Keratinocyte (primary cell): ENCODE results near the gene ARSI. TPM values are rescaled to one million over a fixed set of nuclear protein-coding genes. Genes with fewer than 3 reads are reported as not detected.

Experiments
- DNase-seq: peaks from one replicate; pipeline ENCODE4 v3.0.0-alpha.2; 2011; ENCODE audit warnings: low read depth, missing footprints, low spot score
- FAIRE-seq: peaks from 2 replicates; lab custom pipeline; 2011; peaks lifted over from hg19 to GRCh38; lab: Jason Lieb, UNC
- H2AFZ ChIP-seq: 2 replicates; pipeline ENCODE4 v1.6.0; 2012; ENCODE audit warnings: low read length, control low read depth, inconsistent platforms; ENCODE audit not compliant: control insufficient read depth
- H3K27ac ChIP-seq: 2 replicates; pipeline ENCODE4 v1.5.1; 2011; ENCODE audit warnings: low read length; ENCODE audit not compliant: control insufficient read depth, insufficient read depth
- H3K27me3 ChIP-seq: 3 replicates; pipeline ENCODE4 v1.6.0; 2011; ENCODE audit warnings: low read length; ENCODE audit not compliant: control insufficient read depth, insufficient read depth; ENCODE audit errors: extremely low read depth
- H3K36me3 ChIP-seq, 2 experiments: 2 replicates in 1 of 2; 3 replicates in 1 of 2; pipeline ENCODE4 v1.5.1; 2011; ENCODE audit warnings: low read length in 2 of 2, mild to moderate bottlenecking in 1 of 2; ENCODE audit not compliant: control insufficient read depth in 2 of 2, insufficient read depth in 2 of 2; ENCODE audit errors: extremely low read depth in 1 of 2
- H3K4me1 ChIP-seq: 3 replicates; pipeline ENCODE4 v1.5.1; 2011; ENCODE audit warnings: low read length; ENCODE audit not compliant: control insufficient read depth, insufficient read depth; ENCODE audit errors: extremely low read depth
- H3K4me2 ChIP-seq: 3 replicates; pipeline ENCODE4 v1.6.0; 2011; ENCODE audit warnings: low read depth, low read length; ENCODE audit not compliant: control insufficient read depth, insufficient read depth; ENCODE audit errors: extremely low read depth
- H3K4me3 ChIP-seq, 3 experiments: fragments of 200-600 bp in 1 of 3; sonication (generic) in 1 of 3; 2 replicates in 2 of 3; 3 replicates in 1 of 3; pipeline ENCODE4 v1.5.1; 2011 to 2016; ENCODE audit warnings: low read length in 3 of 3, mild to moderate bottlenecking in 3 of 3, control low read depth in 2 of 3, inconsistent platforms in 1 of 3, low read depth in 1 of 3, mixed read lengths in 1 of 3, mixed run types in 1 of 3, moderate library complexity in 1 of 3; ENCODE audit not compliant: control insufficient read depth in 2 of 3, insufficient read depth in 2 of 3; ENCODE audit errors: extremely low read depth in 1 of 3
- H3K79me2 ChIP-seq: 2 replicates; pipeline ENCODE4 v1.6.0; 2012; ENCODE audit warnings: low read length; ENCODE audit not compliant: control insufficient read depth, insufficient read depth
- H3K9ac ChIP-seq: 3 replicates; pipeline ENCODE4 v1.6.0; 2011; ENCODE audit warnings: low read length; ENCODE audit not compliant: control insufficient read depth, insufficient read depth; ENCODE audit errors: extremely low read depth
- H3K9me1 ChIP-seq: 3 replicates; pipeline ENCODE4 v1.6.0; 2011; ENCODE audit warnings: low read length; ENCODE audit not compliant: control insufficient read depth, insufficient read depth; ENCODE audit errors: extremely low read depth
- H3K9me3 ChIP-seq: 2 replicates; pipeline ENCODE4 v1.5.1; 2012; ENCODE audit warnings: low read depth, low read length; ENCODE audit not compliant: control insufficient read depth
- H4K20me1 ChIP-seq: 3 replicates; pipeline ENCODE4 v1.6.0; 2011; ENCODE audit warnings: low read length; ENCODE audit not compliant: control insufficient read depth, insufficient read depth; ENCODE audit errors: extremely low read depth
- CTCF ChIP-seq, 3 experiments: IDR thresholded peaks in 1 of 3; conservative IDR thresholded peaks in 1 of 3; optimal IDR thresholded peaks in 1 of 3; 2 replicates in 2 of 3; 3 replicates in 1 of 3; pipeline versions ENCODE3 to v1.5.1; 2011; ENCODE audit warnings: low read length in 3 of 3, mild to moderate bottlenecking in 3 of 3, moderate library complexity in 2 of 3, control low read depth in 1 of 3, inconsistent platforms in 1 of 3; ENCODE audit not compliant: insufficient read depth in 2 of 3; ENCODE audit errors: extremely low read depth in 1 of 3
- EZH2 ChIP-seq: IDR thresholded peaks from one replicate; pipeline ENCODE4 v1.6.1; 2012; ENCODE audit warnings: inconsistent platforms, mild to moderate bottlenecking, low read length, moderate library complexity
- dilution Hi-C: fragments of 300-500 bp; cut with MboI; formaldehyde crosslinking; loops from one replicate; pipeline ENCODE4 v1.7.0; 2020; ENCODE audit warnings: low sequenced_read_pairs; ENCODE audit not compliant: extremely low pct_ligation_motif_present
- polyA plus RNA-seq, 5 experiments: library from polyadenylated mRNA; depleted of rRNA in 3 of 5; stranded (reverse) in 3 of 5; stranded (forward) in 1 of 5; unstranded in 1 of 5; fragments of >200 nt; gene quantifications; 1 replicate in 1 of 5; 2 replicates in 3 of 5; 3 replicates in 1 of 5; pipeline versions ENCODE4 v1.2.1 to v1.2.3, GENCODE V29; 2011 to 2012; ENCODE audit warnings: missing spikeins in 2 of 5, low read depth in 1 of 5, low replicate concordance in 1 of 5

The ARSI gene
- polyA plus RNA-seq, 1 donor (not counting 4 experiments of a cell fraction or from before 2014, with no cell fraction given): 1.7 TPM

- TF ChIP-seq CTCF (optimal IDR thresholded peaks at IDR 0.05 in 1 of 3, IDR thresholded peaks at IDR 0.05 in 1 of 3, conservative IDR thresholded peaks at IDR 0.05 in 1 of 3; ENCODE audit: extremely low read depth in 1 of 3, insufficient read depth in 2 of 3, low read length in 3 of 3) (no peak), EZH2 (no peak)
- Histone ChIP-seq H3K27ac (no peak overlapping the region), H3K9ac (no peak overlapping the region), H3K4me2 (no peak overlapping the region), H3K27me3 (no peaks in the 10 kb centered on the region), H3K36me3 (no peaks in the 10 kb centered on the region), H3K9me3 (no peaks in the 10 kb centered on the region), H3K9me1 (peaks cover 2% of the 10 kb centered on the region), H2AFZ (no peak overlapping the region), H4K20me1 (no peaks in the 10 kb centered on the region), H3K4me1 (peaks cover 37% of the 10 kb centered on the region), H3K4me3 (no peak overlapping the region), H3K79me2 (no peaks in the 10 kb centered on the region)
- dilution Hi-C loops: no loop called here
- DNase-seq: no peak
- FAIRE-seq: no peak
Measured at GRCh38 chr5:150315245-150315644, 12.5 kb upstream of the ARSI start.

DNA sequence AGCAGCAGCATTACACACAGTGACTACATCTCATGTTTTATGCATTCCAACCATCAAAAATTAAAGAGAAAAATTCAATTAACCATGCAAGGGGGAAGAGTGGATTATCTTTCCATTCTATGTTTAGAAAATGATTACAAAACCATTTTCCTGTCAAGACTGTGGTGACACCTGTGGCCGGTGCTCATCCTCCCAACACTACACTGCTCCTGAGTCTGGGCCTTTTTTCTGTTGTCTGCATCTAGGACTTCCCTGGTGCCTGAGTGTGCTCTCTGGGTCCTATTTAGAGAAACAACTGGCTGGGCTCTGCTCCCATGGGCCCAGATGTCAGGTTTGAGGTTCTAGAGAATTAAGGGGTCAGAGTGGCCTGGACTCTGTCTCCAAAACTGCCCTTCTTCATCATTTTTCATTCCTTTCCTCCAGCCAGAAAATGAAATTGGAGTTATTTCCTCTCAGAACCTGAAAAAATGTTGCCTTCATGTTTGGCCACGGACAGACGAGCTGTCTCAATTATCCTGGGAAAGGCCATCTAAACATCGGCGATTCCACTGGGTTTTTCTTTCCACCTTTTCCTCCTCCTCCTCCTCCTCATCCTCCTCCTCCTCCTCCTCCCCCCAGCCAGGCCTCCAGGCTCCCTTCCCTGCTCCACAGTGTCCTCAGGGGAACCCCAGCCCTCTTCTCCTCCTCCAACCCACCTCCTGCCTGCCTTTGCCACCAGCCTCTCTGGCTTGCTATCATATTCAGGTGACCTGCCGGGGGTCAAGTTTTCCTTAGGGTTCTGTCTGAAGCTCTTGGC is 11.4 kb upstream of the ARSI start:
- dilution Hi-C loops: no loop called here
- H4K20me1 ChIP-seq: no peaks in the 10 kb centered on the region
- peaks cover 26% of the 10 kb centered on the region for H3K4me1 ChIP-seq
- no peak overlapping the region for H2AFZ ChIP-seq
- no peak for TF ChIP-seq CTCF (optimal IDR thresholded peaks at IDR 0.05 in 1 of 3, IDR thresholded peaks at IDR 0.05 in 1 of 3, conservative IDR thresholded peaks at IDR 0.05 in 1 of 3; ENCODE audit: extremely low read depth in 1 of 3, insufficient read depth in 2 of 3, low read length in 3 of 3)
- no peak for TF ChIP-seq EZH2
- H3K9me1 ChIP-seq: peaks cover 2% of the 10 kb centered on the region
- no peak overlapping the region for H3K27ac ChIP-seq
- FAIRE-seq (no peak), DNase-seq (no peak)
- no peaks in the 10 kb centered on the region for H3K79me2 ChIP-seq
- H3K9ac ChIP-seq: no peak overlapping the region
- H3K27me3 ChIP-seq: no peaks in the 10 kb centered on the region
- H3K4me2 ChIP-seq: no peak overlapping the region
- H3K4me3 ChIP-seq: no peak overlapping the region
- no peaks in the 10 kb centered on the region for H3K36me3 ChIP-seq
- no peaks in the 10 kb centered on the region for H3K9me3 ChIP-seq
